NB4 (cell line): ENCODE data around the gene MS4A4A.

ENCODE experiments used
- DNase-seq: peaks from one replicate; pipeline ENCODE4 v3.0.0; 2010; ENCODE audit warnings: low read depth
- H3K4me3 ChIP-seq: one replicate; pipeline ENCODE4 v1.5.1; 2011; ENCODE audit warnings: mild to moderate bottlenecking, low read depth, low read length, moderate library complexity
- CTCF ChIP-seq: IDR thresholded peaks from one replicate; pipeline ENCODE4 v1.5.1; 2012; ENCODE audit warnings: low read depth, low read length
- MAX ChIP-seq: IDR thresholded peaks from 2 replicates; pipeline ENCODE4 v1.6.1; 2011; ENCODE audit warnings: low read depth, low read length
- MYC ChIP-seq: IDR thresholded peaks from 2 replicates; pipeline ENCODE4 v1.6.1; 2011; ENCODE audit warnings: low read depth, low read length
- POLR2A ChIP-seq: IDR thresholded peaks from 2 replicates; pipeline ENCODE4 v1.6.1; 2011; ENCODE audit warnings: mild to moderate bottlenecking; ENCODE audit not compliant: insufficient read length; ENCODE audit errors: extremely low read depth

The MS4A4A gene

GRCh38 chr11:60280412-60280811, at the start of gene MS4A4A:
Gene MS4A4A, plus strand, starts transcription at chr11:60280666. Its CDS starts 10 bp downstream, at chr11:60280676.
- TF ChIP-seq POLR2A (no peak), MAX (no peak), MYC (no peak), CTCF (no peak)
- DNase-seq = peak; percentile 86
- H3K4me3 ChIP-seq = no peak within 1 kb of the TSS

- no peak for DNase-seq
- no peak overlapping the region for H3K4me3 ChIP-seq
- TF ChIP-seq POLR2A (no peak), MAX (no peak)
Observed at GRCh38 chr11:60230681-60231080, 49.8 kb upstream of the MS4A4A start.

- DNase-seq = peak; percentile 34
- TF ChIP-seq MAX = no peak
- no peak overlapping the region for H3K4me3 ChIP-seq
Observed at GRCh38 chr11:60235321-60235720, 45.1 kb upstream of the MS4A4A start.

- H3K4me3 ChIP-seq = no peak overlapping the region
- DNase-seq = no peak
- TF ChIP-seq MYC = no peak
Observed at GRCh38 chr11:60240662-60241061, 39.8 kb upstream of the MS4A4A start.

GRCh38 chr11:60241786-60242185, 38.7 kb upstream of the MS4A4A start:
- H3K4me3 ChIP-seq = no peak overlapping the region
- DNase-seq = no peak
- TF ChIP-seq POLR2A (no peak), MAX (no peak), CTCF (no peak), MYC (no peak)

- no peak within 1 kb of the TSS for H3K4me3 ChIP-seq
- DNase-seq = peak; percentile 45
- no peak for TF ChIP-seq MYC
- no peak for TF ChIP-seq MAX
- no peak for TF ChIP-seq POLR2A
- TF ChIP-seq CTCF = no peak
Observed at GRCh38 chr11:60242740-60243239, 37.7 kb upstream of the MS4A4A start, which contains the start of gene MS4A4E. Gene MS4A4E, minus strand, starts transcription at chr11:60243137. Its CDS starts 13,082 bp downstream, at chr11:60230055.

GRCh38 chr11:60251485-60252212, 28.8 kb upstream of the MS4A4A start:
- DNase-seq = peak; percentile 68

More at GRCh38 chr11:60251485-60252212, 28.8 kb upstream of the MS4A4A start:
- peak; percentile 53 for TF ChIP-seq CTCF
- TF ChIP-seq POLR2A = no peak
- TF ChIP-seq MYC = no peak
- H3K4me3 ChIP-seq = no peak overlapping the region
